ENCODE measurements around the gene OPN1MW. TPM values are rescaled to one million over a fixed set of nuclear protein-coding genes. Genes with fewer than 3 reads are reported as not detected.
"Not testable (repeated sequence)": the region's sequence is repeated elsewhere in the genome, so short reads cannot be mapped to it uniquely, and the experiment has no call there.

OPN1MW gene
- total RNA-seq, 1 donor from 2014 or later, result not detected

GRCh38 chrX:154142386-154142785, 40.0 kb upstream of the OPN1MW start:
- no peaks in the 10 kb centered on the region for H3K27me3 ChIP-seq (ENCODE audit: control insufficient read depth, insufficient read depth, low read length)
- no peak for TF ChIP-seq CTCF (IDR thresholded peaks at IDR 0.05; ENCODE audit: insufficient read depth, low read length, severe bottlenecking)
- DNase-seq (ENCODE audit: low read depth) (no peak), FAIRE-seq (no peak)
- no peaks in the 10 kb centered on the region for H3K36me3 ChIP-seq (ENCODE audit: control insufficient read depth, insufficient read depth, low read length)
- no peak overlapping the region for H3K4me3 ChIP-seq (ENCODE audit: low read depth, low read length)

GRCh38 chrX:154142950-154143745, 39.2 kb upstream of the OPN1MW start:
- TF ChIP-seq CTCF (IDR thresholded peaks at IDR 0.05; ENCODE audit: insufficient read depth, low read length, severe bottlenecking), result no peak
- FAIRE-seq (no peak), DNase-seq (ENCODE audit: low read depth) (no peak)
- Histone ChIP-seq H3K36me3 (ENCODE audit: control insufficient read depth, insufficient read depth, low read length) (no peaks in the 10 kb centered on the region), H3K4me3 (ENCODE audit: low read depth, low read length) (no peak overlapping the region), H3K27me3 (ENCODE audit: control insufficient read depth, insufficient read depth, low read length) (no peaks in the 10 kb centered on the region)

GRCh38 chrX:154144010-154144409, 38.4 kb upstream of the OPN1MW start, which contains the start of gene OPN1LW:
Gene OPN1LW, plus strand, starts transcription at chrX:154144243. Its CDS starts 41 bp downstream, at chrX:154144284.
- H3K36me3 ChIP-seq (ENCODE audit: control insufficient read depth, insufficient read depth, low read length); H3K4me3 ChIP-seq (ENCODE audit: low read depth, low read length); FAIRE-seq; DNase-seq (ENCODE audit: low read depth); H3K27me3 ChIP-seq (ENCODE audit: control insufficient read depth, insufficient read depth, low read length): not testable (repeated sequence)

- H3K4me3 ChIP-seq (ENCODE audit: low read depth, low read length); FAIRE-seq; DNase-seq (ENCODE audit: low read depth); H3K36me3 ChIP-seq (ENCODE audit: control insufficient read depth, insufficient read depth, low read length); H3K27me3 ChIP-seq (ENCODE audit: control insufficient read depth, insufficient read depth, low read length): not testable (repeated sequence)
These were observed 31.4 kb upstream of the OPN1MW start for GRCh38 chrX:154151030-154151429.

- not testable (repeated sequence) for FAIRE-seq; H3K27me3 ChIP-seq (ENCODE audit: control insufficient read depth, insufficient read depth, low read length); H3K4me3 ChIP-seq (ENCODE audit: low read depth, low read length); H3K36me3 ChIP-seq (ENCODE audit: control insufficient read depth, insufficient read depth, low read length); DNase-seq (ENCODE audit: low read depth)
These were observed 26.2 kb upstream of the OPN1MW start for GRCh38 chrX:154156221-154156620.

GRCh38 chrX:154157207-154157606, 25.2 kb upstream of the OPN1MW start:
- FAIRE-seq; H3K4me3 ChIP-seq (ENCODE audit: low read depth, low read length); DNase-seq (ENCODE audit: low read depth); H3K27me3 ChIP-seq (ENCODE audit: control insufficient read depth, insufficient read depth, low read length); H3K36me3 ChIP-seq (ENCODE audit: control insufficient read depth, insufficient read depth, low read length): not testable (repeated sequence)

- DNase-seq (ENCODE audit: low read depth); FAIRE-seq; H3K27me3 ChIP-seq (ENCODE audit: control insufficient read depth, insufficient read depth, low read length); H3K4me3 ChIP-seq (ENCODE audit: low read depth, low read length); H3K36me3 ChIP-seq (ENCODE audit: control insufficient read depth, insufficient read depth, low read length): not testable (repeated sequence)
These were observed 23.1 kb upstream of the OPN1MW start for GRCh38 chrX:154159345-154159744.

GRCh38 chrX:154164902-154165301, 17.5 kb upstream of the OPN1MW start:
- FAIRE-seq; DNase-seq (ENCODE audit: low read depth); H3K36me3 ChIP-seq (ENCODE audit: control insufficient read depth, insufficient read depth, low read length); H3K4me3 ChIP-seq (ENCODE audit: low read depth, low read length); H3K27me3 ChIP-seq (ENCODE audit: control insufficient read depth, insufficient read depth, low read length): not testable (repeated sequence)

GRCh38 chrX:154168384-154168783, 14.0 kb upstream of the OPN1MW start:
- not testable (repeated sequence) for H3K27me3 ChIP-seq (ENCODE audit: control insufficient read depth, insufficient read depth, low read length); H3K36me3 ChIP-seq (ENCODE audit: control insufficient read depth, insufficient read depth, low read length); H3K4me3 ChIP-seq (ENCODE audit: low read depth, low read length); FAIRE-seq; DNase-seq (ENCODE audit: low read depth)

- not testable (repeated sequence) for FAIRE-seq; H3K36me3 ChIP-seq (ENCODE audit: control insufficient read depth, insufficient read depth, low read length); H3K27me3 ChIP-seq (ENCODE audit: control insufficient read depth, insufficient read depth, low read length); DNase-seq (ENCODE audit: low read depth); H3K4me3 ChIP-seq (ENCODE audit: low read depth, low read length)
These were observed 9.9 kb upstream of the OPN1MW start for GRCh38 chrX:154172535-154172943.

GRCh38 chrX:154174356-154174755, 8.0 kb upstream of the OPN1MW start:
- H3K36me3 ChIP-seq (ENCODE audit: control insufficient read depth, insufficient read depth, low read length); DNase-seq (ENCODE audit: low read depth); H3K27me3 ChIP-seq (ENCODE audit: control insufficient read depth, insufficient read depth, low read length); FAIRE-seq; H3K4me3 ChIP-seq (ENCODE audit: low read depth, low read length): not testable (repeated sequence)

- H3K4me3 ChIP-seq (ENCODE audit: low read depth, low read length); DNase-seq (ENCODE audit: low read depth); FAIRE-seq; H3K36me3 ChIP-seq (ENCODE audit: control insufficient read depth, insufficient read depth, low read length); H3K27me3 ChIP-seq (ENCODE audit: control insufficient read depth, insufficient read depth, low read length): not testable (repeated sequence)
These were observed 1.4 kb downstream of the OPN1MW start for GRCh38 chrX:154183794-154184193.

- not testable (repeated sequence) for H3K27me3 ChIP-seq (ENCODE audit: control insufficient read depth, insufficient read depth, low read length); FAIRE-seq; DNase-seq (ENCODE audit: low read depth); H3K4me3 ChIP-seq (ENCODE audit: low read depth, low read length); H3K36me3 ChIP-seq (ENCODE audit: control insufficient read depth, insufficient read depth, low read length)
These were observed 10.4 kb downstream of the OPN1MW start for GRCh38 chrX:154192846-154193245.
